Cerebellar nuclear complex (tissue), 1 donor: ENCODE results near the gene PPP1R12A.
"Not testable (repeated sequence)": the region's sequence is repeated elsewhere in the genome, so short reads cannot be mapped to it uniquely, and the experiment has no call there.

Source experiments
- DNase-seq, 2 experiments: peaks; one replicate each; lab custom pipeline; 2025; lab: John Stamatoyannopoulos, UW

PPP1R12A gene

GRCh38 chr12:79935021-79935623, at the start of gene PPP1R12A:
TSS of gene PPP1R12A (minus strand) at chr12:79935097. CDS start at chr12:79934931, 166 bp downstream.
- peak; percentile 35 to 79 for DNase-seq

GRCh38 chr12:79983986-79984620, 49.2 kb upstream of the PPP1R12A start:
- no peak for DNase-seq

GRCh38 chr12:79983492-79983891, 48.6 kb upstream of the PPP1R12A start:
- DNase-seq = no peak

GRCh38 chr12:79982086-79983062, 47.5 kb upstream of the PPP1R12A start:
- no peak for DNase-seq

- no peak for DNase-seq
These were observed 43.8 kb upstream of the PPP1R12A start for GRCh38 chr12:79978692-79979091.

- not testable (repeated sequence) for DNase-seq
These were observed 43.1 kb upstream of the PPP1R12A start for GRCh38 chr12:79977856-79978460.

- DNase-seq = no peak
These were observed 40.2 kb upstream of the PPP1R12A start for GRCh38 chr12:79975143-79975542.

- no peak for DNase-seq
These were observed 38.9 kb upstream of the PPP1R12A start for GRCh38 chr12:79973801-79974200.

- no peak for DNase-seq
These were observed 29.3 kb upstream of the PPP1R12A start for GRCh38 chr12:79964100-79964627.

- DNase-seq = no peak
These were observed 26.5 kb upstream of the PPP1R12A start for GRCh38 chr12:79961411-79961810.

- no peak for DNase-seq
These were observed 24.6 kb upstream of the PPP1R12A start for GRCh38 chr12:79959484-79959883.

GRCh38 chr12:79956896-79957295, 22.0 kb upstream of the PPP1R12A start:
- DNase-seq = no peak

GRCh38 chr12:79955561-79955960, 20.7 kb upstream of the PPP1R12A start:
- DNase-seq = no peak

GRCh38 chr12:79954037-79954610, 19.2 kb upstream of the PPP1R12A start:
- no peak for DNase-seq

- DNase-seq = no peak
These were observed 14.2 kb upstream of the PPP1R12A start for GRCh38 chr12:79949098-79949497.

- no peak for DNase-seq
These were observed 10.5 kb upstream of the PPP1R12A start for GRCh38 chr12:79945433-79945832.

- no peak for DNase-seq
These were observed 9.7 kb upstream of the PPP1R12A start for GRCh38 chr12:79944565-79944964.

- DNase-seq = not testable (repeated sequence)
These were observed 7.9 kb upstream of the PPP1R12A start for GRCh38 chr12:79942846-79943245.

- no peak for DNase-seq
These were observed 4.9 kb upstream of the PPP1R12A start for GRCh38 chr12:79939728-79940310.

GRCh38 chr12:79938843-79939242, 3.9 kb upstream of the PPP1R12A start:
- DNase-seq = no peak

- DNase-seq = no peak
These were observed 1.8 kb upstream of the PPP1R12A start for GRCh38 chr12:79936670-79937069.
